Cerebellar cortex (tissue), 1 donor: ENCODE measurements around the gene RCN2.
A peak's percentile ranks its signal among the peaks of the same experiment; 100 is the strongest.
"Not testable (repeated sequence)": the region's sequence is repeated elsewhere in the genome, so short reads cannot be mapped to it uniquely, and the experiment has no call there.

Experiments used
- DNase-seq: peaks from one replicate; pipeline ENCODE4 v3.0.0-alpha.2; 2015; ENCODE audit warnings: low spot score

The RCN2 gene, protein sequence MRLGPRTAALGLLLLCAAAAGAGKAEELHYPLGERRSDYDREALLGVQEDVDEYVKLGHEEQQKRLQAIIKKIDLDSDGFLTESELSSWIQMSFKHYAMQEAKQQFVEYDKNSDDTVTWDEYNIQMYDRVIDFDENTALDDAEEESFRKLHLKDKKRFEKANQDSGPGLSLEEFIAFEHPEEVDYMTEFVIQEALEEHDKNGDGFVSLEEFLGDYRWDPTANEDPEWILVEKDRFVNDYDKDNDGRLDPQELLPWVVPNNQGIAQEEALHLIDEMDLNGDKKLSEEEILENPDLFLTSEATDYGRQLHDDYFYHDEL

DNA sequence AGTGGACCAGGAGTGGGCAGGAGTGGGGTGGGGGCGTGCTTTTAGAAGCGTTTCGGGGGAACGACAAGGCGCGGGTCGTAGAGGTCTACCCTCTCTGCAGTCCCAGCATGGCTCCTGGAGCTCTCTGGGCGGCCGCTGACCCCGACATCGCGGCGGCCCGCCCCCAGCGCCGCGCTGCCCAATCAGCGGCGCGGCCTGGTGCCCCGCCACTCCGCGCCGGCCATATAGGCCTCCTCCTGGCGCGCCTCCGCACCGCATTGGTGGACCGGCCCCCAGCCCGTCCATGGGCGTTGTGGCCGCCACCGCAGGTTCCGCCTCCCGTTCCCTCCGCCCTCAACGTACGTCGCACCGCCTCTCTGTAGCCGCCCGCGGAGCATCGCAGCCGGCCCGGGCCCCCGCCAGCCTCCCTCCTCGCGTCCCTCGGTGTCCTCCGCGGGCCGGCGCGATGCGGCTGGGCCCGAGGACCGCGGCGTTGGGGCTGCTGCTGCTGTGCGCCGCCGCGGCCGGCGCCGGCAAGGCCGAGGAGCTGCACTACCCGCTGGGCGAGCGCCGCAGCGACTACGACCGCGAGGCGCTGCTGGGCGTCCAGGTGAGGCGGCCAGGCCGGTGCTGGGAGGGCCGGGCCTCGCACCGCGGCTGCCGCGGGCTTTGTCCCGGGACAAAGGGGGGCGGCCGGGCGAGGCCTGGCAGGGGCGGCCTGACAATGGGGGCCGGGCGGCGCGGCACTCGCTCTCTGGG is at the start of gene RCN2:
RCN2 (plus strand) TSS at position 353 of the 738 bp plus-strand sequence; CDS start at position 446, 93 bp downstream.
- DNase-seq: peak; percentile 95

DNA sequence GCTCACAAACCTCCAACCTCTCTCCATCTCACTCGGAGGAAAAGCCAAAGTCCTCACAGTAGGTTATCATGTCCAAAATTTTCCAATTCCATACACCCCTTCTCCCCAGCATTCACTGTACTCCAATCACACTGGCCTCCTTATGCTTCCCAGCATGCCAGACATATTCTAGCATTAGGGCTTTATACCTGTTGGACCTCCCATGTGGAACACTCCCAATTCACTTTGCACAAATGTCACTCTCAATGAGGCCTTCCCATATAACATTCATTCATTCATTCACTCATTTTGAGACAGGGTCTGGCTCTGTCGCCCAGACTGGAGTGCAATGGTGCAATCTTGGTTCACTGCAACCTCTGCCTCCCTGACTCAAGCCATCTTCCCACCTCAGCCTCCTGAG is 46.3 kb upstream of the RCN2 start:
- no peak for DNase-seq

DNA sequence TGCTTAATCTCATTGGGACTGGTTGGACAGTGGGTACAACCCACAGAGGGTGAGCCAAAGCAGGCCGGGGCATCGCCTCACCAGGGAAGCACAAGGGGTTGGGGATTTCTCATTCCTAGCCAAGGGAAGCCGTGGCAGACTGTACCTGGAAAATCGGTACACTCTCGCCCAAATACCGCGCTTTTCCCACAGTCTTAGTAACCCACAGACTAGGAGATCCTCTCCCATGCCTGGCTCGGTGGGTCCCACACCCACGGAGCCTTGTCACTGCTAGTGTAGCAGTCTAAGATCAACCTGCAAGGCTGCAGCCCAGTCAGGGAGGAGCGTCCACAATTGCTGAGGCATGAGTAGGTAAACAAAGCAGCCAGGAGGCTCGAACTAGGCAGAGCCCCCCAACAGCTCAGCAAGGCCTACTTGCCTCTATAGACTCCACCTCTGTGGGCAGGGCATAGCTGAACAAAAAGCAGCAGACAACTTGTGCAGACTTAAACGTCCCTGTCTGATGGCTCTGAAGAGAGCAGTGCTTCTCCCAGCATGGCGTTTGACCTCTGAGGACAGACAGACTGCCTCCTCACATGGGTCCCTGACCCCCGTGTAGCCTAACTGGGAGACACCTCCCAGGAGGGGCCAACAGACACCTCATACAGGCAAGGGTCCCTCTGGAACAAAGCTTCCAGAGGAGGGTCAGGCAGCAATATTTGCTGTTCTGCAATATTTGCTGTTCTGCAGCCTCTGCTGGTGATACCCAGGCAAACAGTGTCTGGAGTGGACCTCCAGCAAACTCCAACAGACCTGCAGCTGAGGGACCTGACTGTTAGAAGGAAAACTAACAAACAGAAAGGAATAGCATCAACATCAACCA is 44.0 kb upstream of the RCN2 start:
- not testable (repeated sequence) for DNase-seq

DNA sequence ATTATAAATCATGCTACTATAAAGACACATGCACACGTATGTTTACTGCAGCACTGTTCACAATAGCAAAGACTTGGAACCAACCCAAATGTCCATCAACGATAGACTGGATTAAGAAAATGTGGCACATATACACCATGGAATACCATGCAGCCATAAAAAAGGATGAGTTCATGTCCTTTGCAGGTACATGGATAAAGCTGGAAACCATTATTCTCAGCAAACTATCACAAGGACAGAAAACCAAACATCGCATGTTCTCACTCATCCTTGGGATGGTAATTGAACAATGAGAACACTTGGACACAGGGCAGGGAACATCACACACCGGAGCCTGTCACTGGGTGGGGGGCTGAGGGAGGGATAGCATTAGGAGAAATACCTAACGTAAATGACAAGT is 38.7 kb upstream of the RCN2 start:
- DNase-seq: not testable (repeated sequence)

DNA sequence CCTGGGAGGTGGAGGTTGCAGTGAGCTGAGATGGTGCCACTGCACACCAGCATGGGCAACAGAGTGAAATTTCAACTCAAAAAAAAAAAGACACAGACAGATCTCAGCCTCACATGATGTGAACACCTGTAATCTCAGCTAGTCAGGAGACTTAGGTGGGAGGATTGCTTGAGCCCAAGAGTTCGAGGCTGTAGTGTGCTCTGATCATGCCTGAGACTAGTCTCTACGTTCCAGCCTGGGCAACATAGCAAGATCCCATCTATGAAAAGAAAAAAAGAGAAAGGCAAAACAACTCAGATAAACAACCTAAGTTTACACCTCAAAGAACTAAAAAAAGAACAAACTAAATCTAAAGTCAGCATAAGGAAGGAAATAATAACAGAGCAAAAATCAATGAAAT is 37.4 kb upstream of the RCN2 start:
- no peak for DNase-seq

DNA sequence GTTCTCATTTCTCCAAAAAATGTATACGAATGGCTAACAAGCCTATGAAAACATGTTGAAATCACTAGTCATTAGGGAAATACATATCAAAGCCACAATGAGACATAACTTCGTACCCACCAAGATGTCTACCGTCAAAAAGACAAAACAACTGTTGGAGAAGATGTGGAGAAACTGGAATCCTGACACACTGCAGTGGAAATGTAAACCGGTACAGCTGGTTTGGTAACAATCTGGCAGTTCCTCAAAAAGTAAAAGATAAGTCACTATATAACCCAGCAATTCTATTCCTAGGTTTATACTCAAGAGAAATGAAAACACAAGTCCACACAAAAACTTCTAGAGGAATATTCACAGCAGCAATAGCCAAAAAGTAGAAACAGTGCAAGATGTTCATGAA is 33.4 kb upstream of the RCN2 start:
- DNase-seq: no peak

DNA sequence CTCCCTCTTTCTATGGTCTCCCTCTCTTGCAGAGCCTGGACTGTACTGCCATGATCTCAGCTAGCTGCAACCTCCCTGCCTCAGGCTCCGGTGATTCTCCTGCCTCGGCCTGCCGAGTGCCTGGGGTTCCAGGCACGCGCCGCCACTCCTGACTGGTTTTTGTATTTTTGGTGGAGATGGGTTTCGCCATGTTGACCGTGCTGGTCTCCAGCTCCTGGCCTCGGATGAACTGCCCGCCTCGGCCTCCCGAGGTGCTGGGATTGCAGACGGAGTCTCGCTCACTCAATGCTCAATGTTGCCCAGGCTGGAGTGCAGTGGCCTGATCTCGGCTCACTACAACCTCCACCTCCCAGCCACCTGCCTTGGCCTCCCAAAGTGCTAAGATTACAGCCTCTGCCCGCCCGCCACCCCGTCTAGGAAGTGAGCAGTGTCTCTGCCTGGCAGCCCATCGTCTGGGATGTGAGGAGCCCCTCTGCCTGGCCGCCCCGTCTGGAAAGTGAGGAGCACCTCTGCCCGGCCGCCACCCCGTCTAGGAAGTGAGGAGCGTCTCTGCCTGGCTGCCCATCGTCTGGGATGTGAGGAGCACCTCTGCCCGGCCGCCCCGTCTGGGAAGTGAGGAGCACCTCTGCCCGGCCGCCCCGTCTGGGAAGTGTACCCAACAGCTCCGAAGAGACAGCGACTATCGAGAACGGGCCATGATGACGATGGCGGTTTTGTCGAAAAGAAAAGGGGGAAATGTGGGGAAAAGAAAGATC is 32.2 kb upstream of the RCN2 start:
- DNase-seq: not testable (repeated sequence)

DNA sequence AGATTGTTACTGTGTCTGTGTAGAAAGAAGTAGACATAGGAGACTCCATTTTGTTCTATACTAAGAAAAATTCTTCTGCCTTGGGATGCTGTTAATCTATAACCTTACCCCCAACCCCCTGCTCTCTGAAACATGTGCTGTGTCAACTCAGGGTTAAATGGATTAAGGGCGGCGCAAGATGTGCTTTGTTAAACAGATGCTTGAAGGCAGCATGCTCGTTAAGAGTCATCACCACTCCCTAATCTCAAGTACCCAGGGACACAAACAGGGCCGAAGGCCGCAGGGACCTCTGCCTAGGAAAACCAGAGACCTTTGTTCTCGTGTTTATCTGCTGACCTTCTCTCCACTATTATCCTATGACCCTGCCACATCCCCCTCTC is 31.6 kb upstream of the RCN2 start:
- not testable (repeated sequence) for DNase-seq

DNA sequence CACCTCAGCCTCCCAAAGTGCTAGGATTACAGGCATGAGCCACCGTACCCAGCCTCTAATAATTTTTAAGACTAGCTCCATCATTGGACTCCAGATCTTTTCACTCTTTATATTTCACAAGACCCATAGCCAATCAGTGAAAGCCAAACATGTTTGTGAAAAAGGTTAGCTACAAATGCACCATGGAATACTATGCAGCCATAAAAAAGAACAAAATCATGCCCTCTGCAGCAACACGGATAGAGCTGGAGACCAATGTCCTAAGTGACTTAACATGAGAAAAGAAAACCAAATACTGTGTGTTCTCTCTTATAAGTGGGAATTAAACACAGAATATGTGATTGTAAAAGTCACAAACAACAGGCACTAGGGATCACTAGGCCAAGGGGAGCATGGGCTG is 29.6 kb upstream of the RCN2 start:
- DNase-seq: no peak

DNA sequence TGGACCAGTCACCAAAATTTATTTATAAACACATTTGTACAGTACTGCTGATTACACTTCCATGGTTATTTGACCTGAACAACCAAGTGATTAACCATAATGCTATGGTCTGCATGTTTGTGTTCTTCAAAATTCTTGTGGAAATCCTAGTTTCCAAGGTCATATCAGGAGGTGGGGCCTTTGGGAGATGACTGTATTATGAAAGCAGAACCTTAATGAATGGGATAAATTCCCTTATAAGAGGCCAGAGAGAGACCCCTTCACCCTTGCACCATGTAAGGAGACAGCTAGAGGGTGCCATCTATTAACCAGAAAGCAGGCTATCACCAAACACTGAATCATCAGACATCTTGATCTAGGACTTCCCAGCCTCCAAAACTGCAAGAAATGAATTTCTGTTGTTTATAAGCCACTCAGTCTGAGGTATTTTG is 28.3 kb upstream of the RCN2 start:
- DNase-seq: peak; percentile 24

DNA sequence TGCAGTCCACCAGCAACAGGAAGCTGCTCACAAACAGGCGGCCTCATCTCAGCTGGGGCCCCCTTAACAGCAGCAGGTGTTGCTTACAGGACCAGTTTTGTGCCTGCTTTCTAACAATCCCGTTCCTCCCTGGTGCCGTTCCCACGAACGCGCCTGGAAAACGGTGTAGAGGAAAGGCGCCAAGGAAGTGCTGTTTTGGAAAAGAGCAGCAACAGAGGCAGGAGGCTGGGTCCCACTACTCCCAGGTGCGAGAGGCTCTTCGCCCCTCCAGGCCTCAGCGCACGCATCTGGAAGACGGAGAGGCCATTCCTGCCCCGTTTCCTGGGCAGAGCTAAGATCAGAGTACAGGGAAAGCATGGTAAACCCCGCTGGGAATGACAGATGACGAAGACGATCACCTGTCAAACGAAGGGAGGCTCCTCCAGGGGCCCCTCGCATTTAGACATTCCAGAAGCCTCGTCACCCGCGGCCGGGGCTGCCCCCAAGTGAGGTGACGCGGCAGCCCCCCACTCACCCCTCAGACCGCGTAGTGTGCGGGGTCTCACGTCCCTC is 27.0 kb upstream of the RCN2 start:
- DNase-seq: peak; percentile 60

DNA sequence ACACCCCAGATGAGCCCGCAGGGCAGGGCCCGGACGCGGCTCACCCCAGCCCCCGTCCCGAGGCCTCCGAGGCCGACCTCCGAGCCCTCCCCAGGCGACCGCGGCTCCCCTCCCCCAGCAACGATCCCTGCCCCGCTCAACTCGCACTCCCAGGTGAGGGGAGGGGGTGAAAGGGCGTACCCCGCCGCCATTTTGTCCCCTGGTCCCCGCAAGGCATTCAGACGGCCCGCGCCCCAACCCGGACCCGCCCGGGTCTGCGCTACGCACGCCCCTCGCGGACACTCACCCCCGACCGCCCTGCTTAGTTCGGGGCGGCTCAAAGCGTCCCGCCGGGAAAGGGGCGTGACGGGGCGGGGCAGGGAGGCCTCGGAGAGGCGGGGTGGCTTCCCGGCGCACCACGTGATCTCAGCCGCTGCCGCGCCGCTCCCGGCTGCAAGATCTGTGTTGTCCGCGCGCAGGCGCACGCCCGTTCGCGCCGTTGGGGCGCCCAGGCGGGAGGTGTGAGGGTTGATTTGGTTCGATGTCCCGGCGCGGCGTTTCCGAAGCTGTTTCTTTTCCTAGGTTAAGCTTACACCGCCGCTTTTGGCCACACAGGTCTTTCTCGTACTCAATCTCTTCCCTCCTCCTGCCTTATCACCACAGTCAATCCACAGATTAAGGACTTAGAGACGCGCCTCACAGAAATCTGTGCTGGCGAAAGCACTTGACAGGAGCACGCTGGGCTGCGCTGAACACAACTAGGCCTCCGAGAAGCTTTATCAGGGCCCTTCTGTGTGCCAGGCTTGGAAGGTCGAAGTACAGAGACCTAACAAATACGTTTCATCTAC is 26.3 kb upstream of the RCN2 start, which contains the start of gene SCAPER:
SCAPER (minus strand) TSS at position 328 of the 827 bp plus-strand sequence. CDS start 21,523 bp downstream, outside the sequence.
- DNase-seq: peak; percentile 88

DNA sequence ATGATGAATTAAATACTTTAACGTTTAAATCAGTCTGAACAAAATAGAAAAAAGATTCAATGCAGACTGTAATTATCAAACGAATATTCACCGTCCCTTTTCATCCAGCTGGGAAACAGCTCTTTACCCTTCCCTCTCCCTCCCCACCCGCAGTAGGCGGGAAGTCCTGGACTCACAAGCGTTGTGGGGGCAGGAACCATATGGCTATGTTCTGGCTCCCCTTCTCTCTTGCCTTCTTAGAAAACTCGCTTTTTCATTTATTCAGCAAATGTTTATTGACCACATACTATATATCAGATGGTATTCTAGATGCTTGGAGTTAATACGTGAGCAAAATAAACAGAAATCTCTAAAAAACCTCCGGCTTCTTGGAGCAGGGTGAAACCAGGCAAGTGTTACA is 25.7 kb upstream of the RCN2 start:
- no peak for DNase-seq

DNA sequence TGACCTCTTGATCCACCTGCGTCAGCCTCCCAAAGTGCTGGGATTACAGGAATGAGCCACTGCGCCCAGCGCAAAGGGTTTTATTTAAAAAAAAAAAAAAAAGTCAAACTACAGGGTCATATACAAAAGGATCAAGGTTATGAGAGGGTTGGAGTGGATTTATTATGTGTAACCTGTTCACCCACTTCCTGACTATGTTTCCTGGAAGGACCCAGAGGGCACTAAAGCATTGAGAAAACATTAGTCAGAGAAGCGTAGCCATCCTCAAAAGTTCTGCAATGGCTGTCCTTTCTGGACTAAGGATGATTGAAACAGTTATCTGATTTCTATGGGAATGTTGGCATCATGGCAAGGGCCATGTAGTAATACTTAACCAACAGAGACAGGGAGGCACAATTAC is 19.1 kb upstream of the RCN2 start:
- no peak for DNase-seq

DNA sequence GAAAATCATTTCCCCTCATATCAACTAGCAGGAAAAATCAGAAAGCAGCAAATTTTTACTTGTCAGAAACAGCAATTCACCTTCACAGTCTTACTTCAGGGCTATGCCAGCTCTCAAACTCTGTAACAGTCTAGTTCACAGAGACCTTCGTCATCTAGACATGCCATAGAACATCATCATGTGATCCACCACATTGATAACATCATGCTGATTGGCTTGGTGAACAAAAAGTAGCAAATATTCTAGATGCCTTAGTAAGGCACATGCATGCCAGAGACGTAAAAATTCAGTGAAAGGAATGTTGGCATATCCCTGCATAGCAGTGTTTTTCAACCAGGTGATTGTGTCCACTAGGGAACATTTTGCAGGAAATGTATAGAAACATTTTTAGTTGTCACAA is 17.8 kb upstream of the RCN2 start:
- no peak for DNase-seq

DNA sequence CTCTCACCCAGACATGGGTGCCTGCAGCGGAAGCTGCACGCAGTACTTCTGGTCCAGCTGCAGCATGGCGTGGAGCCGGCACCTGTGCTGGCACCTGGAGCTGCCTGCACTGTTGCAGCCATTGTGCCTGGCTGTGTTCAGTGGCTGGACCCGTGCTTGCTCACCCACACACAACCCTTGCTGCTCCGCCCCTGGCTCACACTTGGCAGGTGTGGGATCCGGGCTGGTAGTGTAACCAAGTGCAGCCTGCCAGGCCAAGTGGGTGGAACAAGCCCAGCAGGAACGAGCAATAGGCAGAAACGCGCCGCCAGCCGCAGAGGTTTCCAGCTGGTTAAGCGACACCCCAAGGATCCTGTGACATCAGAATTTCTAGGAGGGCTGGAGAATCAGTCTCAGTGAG is 15.2 kb upstream of the RCN2 start:
- DNase-seq: no peak

DNA sequence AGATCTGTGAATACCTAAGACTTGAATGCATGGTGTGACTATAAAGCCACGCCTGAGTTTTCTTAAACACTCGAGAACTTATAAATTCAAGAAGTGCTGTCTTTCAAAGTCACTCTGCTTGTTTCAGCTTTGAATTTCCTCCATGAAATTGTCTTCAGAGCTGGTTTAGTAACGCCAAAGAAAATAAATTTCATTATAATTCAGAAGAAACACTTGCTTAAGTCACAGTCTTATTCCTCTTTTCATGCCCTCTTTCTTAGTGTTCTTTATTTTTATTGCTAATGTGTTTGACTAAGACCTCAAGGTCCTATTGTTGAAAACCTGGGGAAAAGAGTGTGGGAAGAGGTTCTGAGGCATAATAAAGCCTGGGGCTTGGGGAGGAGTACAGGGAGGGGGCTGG is 3.3 kb upstream of the RCN2 start:
- DNase-seq: no peak

DNA sequence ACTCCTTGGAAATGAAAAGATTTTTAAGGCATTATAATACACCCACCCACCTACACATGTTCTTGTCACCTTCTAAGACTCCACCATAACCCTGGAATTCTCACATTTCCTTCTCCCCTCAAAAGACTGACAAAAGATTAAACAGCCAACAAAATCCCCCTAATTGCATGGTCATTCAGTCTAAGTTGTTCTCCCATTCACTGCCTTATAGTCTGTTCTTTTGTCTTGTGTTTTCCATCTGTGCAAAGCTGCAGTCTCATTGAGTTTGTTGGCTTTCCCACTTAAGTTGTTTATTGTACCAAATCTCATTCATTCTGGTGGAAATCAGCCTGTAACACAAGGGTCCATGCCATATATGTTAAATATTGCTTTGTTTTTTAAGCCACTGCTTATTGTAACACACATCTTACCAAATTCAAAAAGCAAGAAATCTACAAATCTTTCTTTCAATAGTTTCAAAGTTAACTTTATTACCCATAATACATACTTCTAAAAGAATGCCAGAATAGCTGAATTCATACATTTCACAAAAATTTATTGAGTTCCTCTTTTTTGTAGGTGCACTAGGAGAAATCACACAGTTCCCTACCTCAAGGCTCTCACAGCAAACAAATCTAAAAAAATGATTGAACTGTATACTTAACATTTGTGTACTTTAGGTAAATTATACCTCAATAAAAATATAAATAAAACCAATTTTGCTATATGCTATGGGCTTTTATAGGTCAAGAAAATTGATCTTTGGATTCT is 2.4 kb upstream of the RCN2 start:
- DNase-seq: no peak

DNA sequence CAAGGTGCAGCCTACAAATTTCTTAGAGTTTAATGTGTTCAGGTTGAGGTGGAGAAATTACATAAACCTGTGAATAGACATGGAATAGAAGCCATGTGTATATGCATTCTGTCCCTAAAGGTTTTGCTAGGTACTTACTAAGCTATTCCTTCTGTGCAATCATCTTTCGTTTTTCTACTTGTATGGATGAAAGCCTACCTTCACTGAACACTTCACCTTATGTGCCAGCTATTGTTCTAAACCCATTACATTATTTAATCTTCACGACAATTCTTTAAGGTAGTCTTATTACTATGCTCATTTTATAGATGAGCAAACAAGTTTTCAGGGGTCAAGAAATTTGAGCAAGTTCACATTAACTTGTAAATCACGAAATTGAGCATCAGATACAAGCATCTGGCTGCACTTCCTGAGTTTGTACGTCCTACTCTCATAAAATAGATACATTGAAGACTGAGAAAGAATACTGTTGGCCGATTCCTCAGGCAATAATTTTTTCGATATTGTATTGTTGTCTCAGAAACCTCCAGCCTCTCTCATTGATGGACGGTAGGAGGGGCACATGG is 635 bp upstream of the RCN2 start:
- DNase-seq: peak; percentile 22
